Sigmoid colon (tissue), 7 donors: ENCODE results near the gene BOLA1. TPM values are rescaled to one million over a fixed set of nuclear protein-coding genes. Genes with fewer than 3 reads are reported as not detected.
A peak's percentile ranks its signal among the peaks of the same experiment; 100 is the strongest.

Experiments used
- DNase-seq: peaks from one replicate; pipeline ENCODE4 v3.0.0-alpha.2; 2019
- H3K27ac ChIP-seq, 4 donors: fragments of 200-600 bp; sonication (generic); one replicate each; pipeline ENCODE4 v1.5.1; 2016 to 2019; ENCODE audit warnings: mild to moderate bottlenecking in 1 of 4
- H3K27me3 ChIP-seq, 3 donors: fragments of 200-600 bp; sonication (generic); one replicate each; pipeline ENCODE4 v1.5.1; 2019; ENCODE audit warnings: mild to moderate bottlenecking in 1 of 3
- H3K36me3 ChIP-seq, 4 donors: fragments of 200-600 bp; sonication (generic); one replicate each; pipeline ENCODE4 v1.5.1; 2016 to 2019
- H3K4me1 ChIP-seq, 4 donors: fragments of 200-600 bp; sonication (generic); one replicate each; pipeline ENCODE4 v1.5.1; 2017 to 2019
- H3K4me3 ChIP-seq, 4 donors: fragments of 200-600 bp; sonication (generic); one replicate each; pipeline ENCODE4 v1.5.1; 2017 to 2019; ENCODE audit warnings: mild to moderate bottlenecking in 2 of 4, moderate library complexity in 1 of 4
- H3K9me3 ChIP-seq, 4 donors: fragments of 200-600 bp in 3 of 4; sonication (generic) in 3 of 4; one replicate each; pipeline versions ENCODE4 v1.5.1 to v1.6.1; 2013 to 2019
- CTCF ChIP-seq, 4 experiments: fragments of 450-650 bp in 3 of 4; fragments of 200-600 bp in 1 of 4; IDR thresholded peaks; one replicate each; pipeline ENCODE4 v1.5.1; 2016 to 2019; ENCODE audit warnings: antibody characterized with exemption in 4 of 4, mild to moderate bottlenecking in 3 of 4, moderate library complexity in 2 of 4
- EP300 ChIP-seq, 4 donors: sonication (generic); formaldehyde crosslinking; IDR thresholded peaks; one replicate each; pipeline ENCODE4 v1.6.1; 2017; ENCODE audit warnings: antibody characterized with exemption in 4 of 4
- POLR2A ChIP-seq, 2 donors: fragments of 450-650 bp; IDR thresholded peaks; one replicate each; pipeline ENCODE4 v1.6.1; 2016; ENCODE audit warnings: antibody characterized with exemption in 2 of 2, mild to moderate bottlenecking in 2 of 2, moderate library complexity in 2 of 2
- POLR2AphosphoS5 ChIP-seq, 4 donors: sonication (generic); formaldehyde crosslinking; IDR thresholded peaks; one replicate each; pipeline ENCODE4 v1.6.1; 2017; ENCODE audit warnings: antibody characterized with exemption in 4 of 4
- WGBS, 2 donors: extraction: QIAGEN DNeasy Blood & Tissue Kit; methylation state at CpG; one replicate each; pipeline ENCODE4 v1.1.7; 2013; 5-methylcytosine and 5-hydroxymethylcytosine counted together
- intact Hi-C: fragments of 100-400 bp; cut with DNase I; formaldehyde crosslinking; loops from one replicate; pipeline ENCODE4 v1.15.1; 2023
- polyA plus RNA-seq, 3 donors: library from polyadenylated mRNA; stranded (reverse); fragments of 200-250 nt; gene quantifications; one replicate each; pipeline ENCODE4 v1.2.3, GENCODE V29; 2013
- total RNA-seq, 4 donors: library from RNA; depleted of rRNA; stranded (reverse); fragments of >200 nt; gene quantifications; one replicate each; pipeline ENCODE4 v1.1.0, GENCODE V29; 2016
- donor health status: healthy with polysubstance abuse.
- donor health status: Bipolar disorder and iron deficiency.
- donor health status: healthy.

BOLA1 gene
- total and polyA plus RNA-seq, 7 donors: 19.2 to 61.4 (median 36.0) TPM

- peak; percentile 96 for DNase-seq
- intact Hi-C loops: loop anchor here (10.0 kb wide), 1 partner anchor 177 kb away; the partner anchor contains the start of gene VPS45
- TF ChIP-seq POLR2A (IDR thresholded peaks at IDR 0.05): peak; percentile 88 to 95
- peak in 2 of 4 donors; percentile 4 to 8 for TF ChIP-seq EP300 (IDR thresholded peaks at IDR 0.05)
- TF ChIP-seq CTCF (IDR thresholded peaks at IDR 0.05): no peak
- TF ChIP-seq POLR2AphosphoS5 (IDR thresholded peaks at IDR 0.05): peak; percentile 96 to 99 (median 99)
- Histone ChIP-seq H3K27ac (peak overlapping the region; percentile 97 to 100 (median 99)), H3K4me1 (peaks cover 3 to 32% (median 21%) of the 10 kb centered on the region in 4 donors), H3K27me3 (no peaks in the 10 kb centered on the region), H3K9me3 (no peaks in the 10 kb centered on the region), H3K36me3 (no peaks in the 10 kb centered on the region), H3K4me3 (peak overlapping the region; percentile 72 to 79 (median 76))
- 0% methylated on average over 46 of the region's 46 CpGs for WGBS, 2 donors
Observed at GRCh38 chr1:149887456-149888246, 11.7 kb upstream of the BOLA1 start.

- no peaks in the 10 kb centered on the region for H3K9me3 ChIP-seq
- H3K27me3 ChIP-seq: no peaks in the 10 kb centered on the region
- peak overlapping the region; percentile 72 to 79 (median 76) for H3K4me3 ChIP-seq
- peaks cover 3 to 32% (median 21%) of the 10 kb centered on the region in 4 donors for H3K4me1 ChIP-seq
- TF ChIP-seq EP300 (IDR thresholded peaks at IDR 0.05): no peak
- TF ChIP-seq CTCF (IDR thresholded peaks at IDR 0.05): peak in 3 of 4 experiments; percentile 28 to 54 (median 53)
- no peak for TF ChIP-seq POLR2A (IDR thresholded peaks at IDR 0.05)
- no peak for TF ChIP-seq POLR2AphosphoS5 (IDR thresholded peaks at IDR 0.05)
- H3K27ac ChIP-seq: peak overlapping the region; percentile 97 to 100 (median 99)
- intact Hi-C loops: loop anchor here (10.0 kb wide), 1 partner anchor 176 kb away; the partner anchor contains the start of gene VPS45
- DNase-seq: peak; percentile 94
- WGBS, 2 donors: 5 to 10% methylated on average over 28 of the region's 28 CpGs
- H3K36me3 ChIP-seq: no peaks in the 10 kb centered on the region
Observed at GRCh38 chr1:149888247-149888998, 10.9 kb upstream of the BOLA1 start.

- WGBS, 2 donors: 52 to 72% methylated on average over 6 of the region's 6 CpGs
- H3K4me3 ChIP-seq: peak overlapping the region; percentile 72 to 79 (median 76)
- TF ChIP-seq CTCF (IDR thresholded peaks at IDR 0.05) (no peak), POLR2A (IDR thresholded peaks at IDR 0.05) (no peak), EP300 (IDR thresholded peaks at IDR 0.05) (no peak), POLR2AphosphoS5 (IDR thresholded peaks at IDR 0.05) (no peak)
- H3K4me1 ChIP-seq: peaks cover 3 to 27% (median 17%) of the 10 kb centered on the region in 4 donors
- no peaks in the 10 kb centered on the region for H3K27me3 ChIP-seq
- H3K9me3 ChIP-seq: no peaks in the 10 kb centered on the region
- DNase-seq: peak; percentile 76
- intact Hi-C loops: loop anchor here (10.0 kb wide), 1 partner anchor 176 kb away; the partner anchor contains the start of gene VPS45
- no peaks in the 10 kb centered on the region for H3K36me3 ChIP-seq
- H3K27ac ChIP-seq: peak overlapping the region; percentile 97 to 100 (median 99)
Observed at GRCh38 chr1:149888999-149889289, 10.4 kb upstream of the BOLA1 start.

- DNase-seq: no peak
- TF ChIP-seq EP300 (IDR thresholded peaks at IDR 0.05) (no peak), CTCF (IDR thresholded peaks at IDR 0.05) (no peak)
- no peaks in the 10 kb centered on the region for H3K36me3 ChIP-seq
- H3K4me3 ChIP-seq: no peak overlapping the region
- H3K4me1 ChIP-seq: peaks cover 0 to 16% (median 9%) of the 10 kb centered on the region in 4 donors
- WGBS, 2 donors: 85 to 96% methylated on average over 4 of the region's 4 CpGs
- intact Hi-C loops: no loop called here
- no peaks in the 10 kb centered on the region for H3K27me3 ChIP-seq
- no peak overlapping the region for H3K27ac ChIP-seq
- H3K9me3 ChIP-seq: no peaks in the 10 kb centered on the region
Observed at GRCh38 chr1:149896575-149896974, 2.8 kb upstream of the BOLA1 start.
